ENCODE data around the gene NEGR1.
"Not testable (repeated sequence)": the region's sequence is repeated elsewhere in the genome, so short reads cannot be mapped to it uniquely, and the experiment has no call there.

The NEGR1 gene

GRCh38 chr1:71921204-71921603 lies 361.1 kb downstream of the NEGR1 start:
- DNase-seq = no peak

DNA sequence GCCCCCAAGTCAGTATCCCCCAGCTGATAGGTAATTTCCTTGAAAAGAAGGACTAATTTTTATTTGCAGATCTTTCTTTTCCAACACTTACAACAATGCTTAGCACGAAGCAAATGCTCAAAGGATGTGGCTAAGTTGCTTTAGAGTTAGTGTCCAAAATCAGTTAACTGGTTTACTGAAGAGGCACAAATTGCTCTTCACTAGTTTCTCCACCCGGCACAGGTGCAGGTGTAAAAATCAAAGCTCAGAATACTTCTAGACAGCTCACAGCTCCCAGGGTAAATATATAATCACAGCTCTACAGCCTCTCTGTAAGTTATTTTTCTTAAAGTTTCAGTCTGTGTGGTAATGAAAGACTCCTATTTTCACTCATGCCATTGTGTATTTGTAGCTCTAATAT lies 361.8 kb downstream of the NEGR1 start:
- DNase-seq = no peak

DNA sequence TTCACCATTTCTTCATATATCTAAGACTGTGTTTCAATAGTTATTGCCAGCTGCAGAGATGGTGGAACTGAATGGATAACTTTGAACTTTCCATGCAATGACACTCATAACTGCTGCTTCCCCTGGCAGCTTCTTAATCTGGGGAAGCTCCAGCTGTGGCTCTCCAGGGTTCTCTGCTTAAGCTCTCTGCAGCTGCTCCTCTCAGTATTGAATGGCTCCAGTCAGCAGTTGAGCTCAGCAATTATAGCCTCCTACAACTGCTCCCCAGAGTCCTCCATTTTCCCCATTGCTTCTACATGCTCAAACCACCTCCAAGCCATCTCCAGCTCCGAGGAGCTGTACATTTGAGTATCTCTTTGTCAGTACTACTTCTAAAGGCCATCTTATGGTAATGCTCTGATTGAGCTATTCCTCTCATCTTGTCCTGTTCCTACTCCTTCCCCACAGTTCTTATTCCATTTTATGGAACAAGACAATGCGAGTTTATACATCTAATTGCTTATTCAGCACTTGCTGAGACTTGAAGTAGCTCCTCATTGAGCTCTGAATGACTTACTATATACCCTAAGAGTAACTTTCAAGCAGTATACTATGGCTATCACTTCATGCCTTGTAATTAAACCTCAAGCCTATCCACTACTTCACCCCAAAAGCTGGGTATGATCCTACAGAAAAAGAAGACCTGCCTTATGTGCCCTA lies 362.4 kb downstream of the NEGR1 start:
- no peak for DNase-seq

DNA sequence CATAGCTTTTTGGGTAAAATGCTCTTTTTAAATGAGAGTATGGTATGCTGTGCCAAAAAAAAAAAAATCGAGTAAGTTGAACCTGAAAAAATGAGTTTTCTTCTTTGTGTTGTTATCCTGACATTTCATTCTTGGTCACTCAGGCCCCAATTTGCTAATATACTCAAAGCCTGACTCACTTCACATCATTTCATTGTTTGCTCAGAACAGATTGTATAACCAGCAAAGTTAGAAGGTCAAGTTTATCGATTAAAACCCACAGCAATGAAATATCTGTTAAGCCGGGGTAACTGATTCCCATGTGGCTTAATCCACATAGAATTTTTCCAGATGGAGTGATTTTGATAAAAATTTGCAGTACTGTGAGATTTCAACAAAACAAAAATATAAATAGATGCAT lies 363.7 kb downstream of the NEGR1 start:
- DNase-seq = no peak

- no peak for DNase-seq
Measured at GRCh38 chr1:71916894-71917293, 365.4 kb downstream of the NEGR1 start.

- no peak for DNase-seq
Measured at GRCh38 chr1:71914626-71915025, 367.7 kb downstream of the NEGR1 start.

DNA sequence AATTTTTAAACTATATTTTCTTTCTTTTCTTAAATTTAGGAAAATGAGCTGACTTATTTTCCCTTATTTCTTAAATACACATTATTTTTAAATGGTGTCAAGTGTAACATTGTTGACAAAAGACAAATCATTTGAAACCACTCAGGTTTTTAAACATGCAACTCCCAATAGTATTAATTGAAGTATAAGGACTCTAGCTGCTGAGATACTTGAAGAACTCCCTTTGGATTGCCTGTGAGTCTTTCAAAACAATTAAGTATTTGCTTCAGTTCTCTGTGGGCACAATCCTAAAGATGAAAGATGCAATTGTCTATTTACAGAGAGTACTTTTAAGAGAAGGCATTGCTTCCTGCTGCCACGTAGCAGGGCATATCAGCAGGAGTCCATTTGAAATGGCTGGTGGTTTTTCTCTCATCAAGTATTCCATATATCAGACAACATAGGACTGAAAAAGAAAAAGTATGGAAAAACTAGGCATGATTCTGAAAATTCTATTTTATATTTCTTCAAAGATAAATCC lies 373.4 kb downstream of the NEGR1 start:
- DNase-seq = no peak

DNA sequence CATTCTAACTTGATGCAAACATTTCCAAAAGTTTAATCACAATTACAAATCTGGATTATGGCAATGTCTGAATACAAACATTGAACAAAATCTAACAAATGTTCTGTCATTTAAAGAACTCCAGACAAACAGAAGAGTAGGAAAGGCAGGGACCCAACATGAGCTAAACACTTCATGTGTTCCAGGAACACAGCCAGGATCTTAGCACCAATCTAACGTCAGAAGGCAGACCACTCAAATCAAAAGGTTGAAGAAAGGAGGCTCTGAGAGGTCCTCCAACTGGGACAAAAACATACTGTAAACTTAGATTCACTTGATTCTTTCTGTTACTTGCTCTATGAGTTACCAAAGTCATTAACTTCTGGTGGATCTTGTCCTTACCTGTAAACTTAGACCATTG lies 374.0 kb downstream of the NEGR1 start:
- DNase-seq = no peak

GRCh38 chr1:71899881-71900280 lies 382.5 kb downstream of the NEGR1 start:
- DNase-seq = no peak

DNA sequence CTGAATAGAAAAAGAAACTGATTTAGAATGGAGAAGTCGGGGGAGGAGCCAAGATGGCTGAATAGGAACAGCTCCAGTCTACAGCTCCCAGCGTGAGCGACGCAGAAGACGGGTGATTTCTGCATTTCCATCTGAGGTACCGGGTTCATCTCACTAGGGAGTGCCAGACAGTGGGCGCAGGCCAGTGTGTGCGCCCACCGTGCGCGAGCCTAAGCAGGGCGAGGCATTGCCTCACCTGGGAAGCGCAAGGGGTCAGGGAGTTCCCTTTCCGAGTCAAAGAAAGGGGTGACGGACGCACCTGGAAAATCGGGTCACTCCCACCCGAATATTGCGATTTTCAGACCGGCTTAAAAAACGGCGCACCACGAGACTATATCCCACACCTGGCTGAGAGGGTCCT lies 394.2 kb downstream of the NEGR1 start:
- DNase-seq = not testable (repeated sequence)

- no peak for DNase-seq
Measured at GRCh38 chr1:71885171-71885570, 397.2 kb downstream of the NEGR1 start.

GRCh38 chr1:71882637-71883036 lies 399.7 kb downstream of the NEGR1 start:
- DNase-seq = no peak

- DNase-seq = no peak
Measured at GRCh38 chr1:71882226-71882625, 400.1 kb downstream of the NEGR1 start.

GRCh38 chr1:71881611-71882010 lies 400.7 kb downstream of the NEGR1 start:
- no peak for DNase-seq

DNA sequence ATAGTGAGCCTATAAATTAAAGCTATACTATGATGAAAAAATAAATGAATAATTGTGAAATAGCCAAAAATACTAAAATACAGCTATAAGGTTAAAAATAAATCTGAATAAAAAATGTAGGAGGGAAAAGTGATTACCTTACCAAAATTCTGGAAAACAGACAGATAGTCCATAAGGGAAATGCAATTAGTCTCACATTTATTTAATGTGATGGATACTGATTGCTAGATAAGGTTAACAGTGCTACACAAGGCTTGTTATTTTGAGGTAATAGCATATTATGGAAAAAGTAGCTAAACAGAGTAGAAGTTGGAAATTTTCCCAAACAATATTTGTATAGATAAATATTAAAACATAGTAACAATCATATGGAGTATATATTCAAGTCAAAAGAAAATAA lies 413.0 kb downstream of the NEGR1 start:
- no peak for DNase-seq

DNA sequence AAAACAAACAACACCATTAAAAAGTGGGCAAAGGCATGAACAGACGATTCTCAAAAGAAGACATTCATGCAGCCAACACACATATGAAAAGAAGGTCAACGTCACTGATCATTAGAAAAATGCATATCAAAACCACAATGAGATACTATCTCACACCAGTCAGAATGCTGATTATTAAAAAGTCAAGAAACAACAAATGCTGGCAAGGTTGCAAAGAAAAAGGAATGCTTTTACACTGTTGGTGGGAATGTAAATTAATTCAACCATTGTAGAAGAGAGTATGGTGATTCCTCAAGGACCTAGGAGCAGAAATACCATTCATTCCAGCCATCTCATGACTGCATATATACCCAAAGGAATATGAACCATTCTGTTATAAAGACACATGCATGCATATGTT lies 419.6 kb downstream of the NEGR1 start:
- no peak for DNase-seq

DNA sequence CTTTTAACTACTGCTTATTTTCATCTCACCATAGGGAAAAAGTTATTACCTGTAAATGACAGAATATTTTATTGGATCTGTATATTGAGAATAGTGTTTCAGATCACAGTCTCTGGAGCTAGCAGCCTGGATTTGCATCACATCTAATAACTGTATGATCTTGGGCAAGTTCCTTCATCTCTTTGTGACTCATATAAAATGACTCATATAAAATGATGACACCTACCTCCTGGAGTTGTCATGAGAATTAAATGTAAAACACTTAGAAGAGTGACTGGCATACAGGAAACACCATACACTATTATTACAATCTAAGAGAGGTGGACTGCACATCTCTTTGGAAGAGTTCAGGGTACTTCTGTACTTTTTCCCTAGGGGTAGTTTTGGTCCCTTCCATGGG lies 421.3 kb downstream of the NEGR1 start:
- DNase-seq = no peak

DNA sequence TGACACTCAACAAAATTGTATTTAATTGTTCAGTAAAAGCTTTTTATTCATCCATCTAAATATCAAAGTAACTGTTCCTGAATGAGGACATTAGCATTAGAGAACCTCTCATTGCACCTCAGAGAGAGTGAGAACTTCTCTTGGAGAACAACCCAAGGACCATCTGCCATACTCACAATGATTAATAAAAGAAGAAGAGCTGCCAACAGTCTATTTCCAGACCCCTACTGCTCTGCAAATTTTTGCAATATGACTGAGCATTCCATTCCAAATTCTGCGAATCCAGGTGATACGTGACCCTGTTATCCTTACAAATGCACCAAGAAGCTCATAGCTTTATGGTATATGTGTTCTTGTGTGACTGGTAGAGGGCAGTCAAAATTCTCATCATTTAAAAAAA lies 422.5 kb downstream of the NEGR1 start:
- no peak for DNase-seq

DNA sequence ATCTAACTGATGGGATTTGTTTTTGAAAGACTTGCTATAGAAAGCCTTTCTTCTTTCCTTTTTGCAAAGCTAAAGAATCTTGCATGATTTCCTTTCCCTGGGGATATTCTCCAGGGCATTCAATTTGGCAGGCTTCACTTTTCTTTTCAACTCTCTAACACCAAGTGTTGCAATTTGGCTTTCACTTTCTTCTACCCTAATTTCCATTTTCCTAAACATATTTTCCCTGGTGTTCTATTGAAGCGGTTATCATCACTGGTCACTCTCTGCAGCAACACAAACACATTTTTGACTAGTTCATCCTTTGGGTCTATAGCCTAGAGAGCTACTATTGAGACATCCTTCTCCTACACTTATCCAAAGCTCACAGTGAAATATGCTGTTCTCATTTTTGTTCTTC lies 424.5 kb downstream of the NEGR1 start:
- no peak for DNase-seq

DNA sequence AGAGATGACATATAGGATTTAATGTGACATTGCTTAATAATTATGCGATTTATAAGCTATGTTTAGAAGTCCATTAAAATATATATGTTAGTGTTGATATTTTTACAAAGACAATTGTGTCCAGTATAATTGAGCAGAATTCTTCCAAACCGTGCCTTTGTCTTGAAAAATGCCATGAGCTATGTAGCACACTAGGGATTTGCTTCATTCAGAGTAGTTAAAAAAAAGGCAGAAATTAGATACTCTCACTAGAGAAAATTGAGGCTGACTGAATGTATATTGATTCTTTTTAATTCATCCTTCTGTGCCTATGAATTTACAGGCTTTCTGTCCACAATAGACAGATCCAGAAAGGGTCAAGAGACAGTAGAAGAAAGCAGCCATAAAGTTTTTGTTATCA lies 429.0 kb downstream of the NEGR1 start:
- DNase-seq = no peak

DNA sequence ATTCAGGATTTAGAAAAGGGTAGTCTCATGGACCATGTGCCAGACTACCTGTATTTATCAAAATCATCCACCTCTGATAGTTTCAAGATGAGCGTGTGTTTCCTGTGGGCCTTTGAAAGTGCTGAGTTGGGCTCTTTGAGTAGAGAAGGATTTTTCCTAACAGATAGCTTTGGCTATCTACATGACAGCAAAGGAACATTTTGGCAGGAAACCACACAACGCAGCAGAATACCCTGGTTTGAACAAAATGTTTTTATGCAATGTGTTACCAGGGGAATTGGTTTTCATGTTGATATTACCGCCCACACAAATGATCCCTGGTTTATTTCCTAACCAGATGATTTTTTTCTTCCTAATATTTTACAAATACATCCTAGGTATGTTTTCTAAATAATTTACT lies 431.4 kb downstream of the NEGR1 start:
- no peak for DNase-seq

DNA sequence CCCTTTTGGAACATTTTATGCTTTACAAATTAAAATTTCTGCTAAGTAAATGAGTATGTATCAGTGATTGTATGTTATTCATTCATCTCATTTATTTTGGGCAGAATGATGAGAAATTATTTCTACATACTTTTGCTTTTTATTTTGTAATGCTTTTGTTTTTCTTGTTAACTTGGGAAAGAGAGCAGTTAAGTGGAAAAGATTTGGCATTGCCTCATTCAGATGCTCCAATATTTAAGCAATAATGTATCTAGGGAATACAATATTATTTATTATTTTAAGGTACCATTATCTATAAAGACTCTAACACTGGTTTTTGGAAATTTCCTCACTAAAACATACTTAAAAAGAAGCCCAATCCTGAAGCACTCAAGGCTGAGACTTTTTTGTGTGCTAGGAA lies 431.8 kb downstream of the NEGR1 start:
- DNase-seq = no peak

DNA sequence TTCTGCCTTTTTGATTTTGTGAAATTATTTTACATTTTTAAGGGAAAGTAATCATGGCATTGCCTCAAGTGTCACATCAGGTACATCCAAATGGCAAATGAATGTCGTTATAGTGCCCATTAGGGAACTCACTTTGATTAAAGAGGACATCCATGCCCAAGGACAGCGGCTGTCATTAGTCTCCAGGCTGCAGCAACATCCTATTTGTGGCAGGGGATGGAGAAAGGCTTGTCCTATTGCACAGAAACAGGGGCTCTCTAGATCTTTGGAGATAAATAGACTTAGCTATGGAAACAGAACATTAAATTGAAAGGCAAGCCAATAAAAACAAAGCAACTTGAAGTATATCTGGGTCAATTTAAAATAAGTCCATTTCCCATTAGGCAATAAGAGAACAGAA lies 439.3 kb downstream of the NEGR1 start:
- no peak for DNase-seq

GRCh38 chr1:71839876-71840275 lies 442.5 kb downstream of the NEGR1 start:
- no peak for DNase-seq

DNA sequence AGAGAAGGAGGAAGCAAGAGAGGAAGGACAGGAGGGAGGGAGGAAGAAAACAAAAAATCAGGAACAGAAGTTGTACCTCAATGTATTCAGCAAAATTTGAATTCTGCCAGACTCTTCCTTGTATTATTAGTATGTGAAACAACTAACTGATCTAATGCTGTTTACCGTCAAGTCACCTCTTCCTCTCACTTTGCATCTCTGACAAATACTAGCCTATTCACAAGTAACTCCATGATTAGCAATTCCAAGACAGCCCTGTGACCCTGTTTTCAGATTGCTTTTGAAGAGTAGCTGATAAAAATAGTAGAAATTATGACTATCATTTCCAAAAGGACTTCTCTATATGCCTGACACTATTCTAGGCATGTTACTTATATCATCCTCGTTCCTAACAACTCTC lies 445.4 kb downstream of the NEGR1 start:
- DNase-seq = no peak

Measured in activated naive CD4-positive, alpha-beta T cell treated with Interleukin-2 at 50 U/mL for 16 hours (primary cell).